Measurements from ENCODE around the gene ASTN2.
"Not testable (repeated sequence)": the region's sequence is repeated elsewhere in the genome, so short reads cannot be mapped to it uniquely, and the experiment has no call there.

The ASTN2 gene

DNA sequence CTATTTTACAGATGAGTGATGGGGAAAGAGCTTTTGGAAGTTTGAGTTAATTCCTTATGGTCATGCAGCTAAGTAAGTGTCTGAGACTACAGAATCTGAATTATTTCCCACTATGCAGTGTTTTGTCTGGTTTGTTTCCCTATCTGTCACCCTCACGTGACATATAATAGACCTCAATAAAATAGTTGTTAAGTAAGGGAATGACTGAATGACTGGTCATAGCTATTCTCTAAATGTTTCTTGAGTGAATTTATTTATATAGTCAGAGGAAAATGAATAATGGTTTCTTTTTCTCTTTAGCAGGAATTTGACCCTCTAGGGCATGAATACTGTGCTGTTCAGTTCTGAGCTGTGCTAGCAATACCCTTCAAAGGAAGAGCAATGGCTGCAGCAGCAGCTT lies 717.5 kb downstream of the ASTN2 start:
- no peak for DNase-seq (ENCODE audit: low read depth)

DNA sequence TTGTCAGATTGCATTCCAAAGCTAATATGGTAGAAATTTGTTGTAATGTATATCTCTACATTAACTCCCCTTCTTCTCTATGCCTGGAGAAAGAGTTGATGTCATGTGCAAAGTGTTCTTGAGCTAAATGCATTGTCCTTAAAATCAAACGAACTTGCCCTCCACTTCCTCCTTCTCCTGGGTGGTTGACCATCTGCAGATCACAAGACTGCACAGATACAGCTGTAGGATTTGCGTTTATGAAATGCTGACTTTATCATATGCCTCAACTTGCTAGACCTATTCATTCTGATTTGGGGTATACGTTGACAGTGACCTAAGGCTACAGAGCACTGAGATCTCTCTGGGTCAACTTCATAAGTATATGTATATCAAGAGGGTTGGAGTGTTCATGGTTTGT lies 719.4 kb downstream of the ASTN2 start:
- DNase-seq (ENCODE audit: low read depth) = no peak

DNA sequence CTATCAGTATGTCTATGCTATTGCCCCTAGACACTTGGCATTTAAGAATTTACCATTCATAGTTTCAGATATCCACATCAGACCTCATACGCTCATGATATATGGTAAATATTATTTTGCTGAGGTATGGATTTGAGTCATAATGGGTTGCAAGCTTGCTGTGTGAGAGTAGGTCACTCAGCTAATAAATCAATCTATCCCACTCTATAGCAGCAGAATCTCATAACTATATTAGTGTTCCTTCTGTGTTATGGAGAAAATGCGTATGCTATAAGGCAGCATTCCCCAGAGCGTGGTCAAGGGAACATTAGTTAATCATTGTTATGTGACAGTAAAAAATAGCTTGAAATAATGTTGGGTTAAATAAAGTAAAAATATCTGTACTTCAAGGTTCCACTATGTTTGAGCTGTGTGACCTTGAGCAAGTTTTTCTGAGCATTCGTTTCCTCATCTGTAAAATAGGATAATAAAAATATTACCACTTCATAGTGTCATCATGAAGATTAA lies 720.0 kb downstream of the ASTN2 start:
- no peak for DNase-seq (ENCODE audit: low read depth)

DNA sequence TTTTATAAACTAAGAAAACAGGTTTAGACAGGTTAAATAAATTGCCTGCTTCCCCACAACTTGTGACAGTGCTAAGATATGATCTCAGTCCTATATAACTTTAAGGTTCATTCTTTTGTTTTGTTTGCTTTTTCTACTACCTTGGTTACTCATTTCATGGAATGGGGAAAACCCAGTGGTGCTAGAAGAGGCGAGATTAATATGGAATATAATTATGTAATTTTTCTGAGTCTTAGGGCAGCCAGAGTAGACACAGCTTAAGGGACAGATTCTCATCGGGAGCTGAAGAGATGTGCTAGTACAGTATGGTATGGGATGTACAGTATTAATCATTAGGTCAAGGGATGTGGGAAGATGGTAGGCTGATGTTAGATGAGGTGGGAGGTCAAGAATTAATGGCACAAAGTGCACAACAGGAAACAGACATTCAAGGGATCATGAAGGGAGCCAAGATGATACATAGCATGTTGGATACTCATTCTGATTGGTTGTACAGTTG lies 721.6 kb downstream of the ASTN2 start:
- DNase-seq (ENCODE audit: low read depth) = no peak

DNA sequence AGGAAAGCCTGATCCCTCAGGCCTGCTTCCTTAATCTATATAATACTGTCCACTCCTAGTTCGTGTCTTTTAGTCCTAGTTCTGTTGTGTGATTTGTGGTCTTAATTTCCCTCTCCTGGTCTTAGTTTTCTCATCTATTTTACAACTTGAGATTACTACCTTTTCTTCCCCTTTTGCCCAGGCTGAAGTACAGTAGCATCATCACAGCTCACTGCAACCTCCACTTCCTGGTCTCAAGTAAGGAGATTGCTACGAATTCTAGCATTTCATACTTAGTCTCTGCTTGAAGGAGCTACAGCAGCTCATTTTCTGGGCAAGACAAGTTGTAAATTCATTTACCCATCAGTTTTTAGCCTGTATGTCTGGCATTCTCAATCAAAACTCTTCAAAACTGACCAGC lies 722.2 kb downstream of the ASTN2 start:
- no peak for DNase-seq (ENCODE audit: low read depth)

DNA sequence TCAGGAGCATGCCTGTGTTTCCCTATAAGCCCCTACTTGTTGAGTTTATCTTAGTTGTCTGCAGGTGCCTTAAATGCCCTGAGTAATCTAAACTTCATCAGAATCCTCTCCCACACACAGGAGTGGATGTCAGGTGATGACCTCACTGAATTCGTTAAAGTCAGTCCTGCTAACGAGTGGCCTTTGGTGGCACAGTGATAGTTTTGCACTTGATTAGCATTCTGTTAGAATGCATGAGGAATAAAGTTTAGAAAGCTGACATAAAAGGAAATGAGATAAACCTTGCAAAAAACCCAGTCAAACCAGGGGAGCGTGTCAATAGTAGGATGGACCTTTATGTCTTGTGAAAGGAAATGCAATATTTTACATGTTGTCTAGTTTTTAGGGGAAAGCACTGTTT lies 723.2 kb downstream of the ASTN2 start:
- DNase-seq (ENCODE audit: low read depth) = no peak

DNA sequence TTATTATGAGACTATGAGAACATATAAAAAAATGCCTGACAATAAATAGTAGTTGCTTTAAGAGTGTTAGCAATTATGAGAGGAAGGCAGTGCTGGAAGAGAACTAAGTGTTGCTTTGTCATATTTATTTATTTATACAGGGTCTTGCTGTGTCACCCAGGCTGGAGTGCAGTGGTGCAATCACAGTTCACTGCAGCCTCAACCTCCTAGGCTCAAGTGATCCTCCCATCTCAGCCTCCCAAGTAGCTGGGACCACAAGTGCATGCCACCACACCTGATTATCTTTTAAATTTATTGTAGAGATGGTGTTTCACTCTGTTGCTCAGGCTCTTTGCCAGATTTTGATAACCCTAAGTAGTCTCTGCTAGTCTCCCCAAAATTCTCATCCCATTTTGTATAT lies 724.1 kb downstream of the ASTN2 start:
- DNase-seq (ENCODE audit: low read depth) = not testable (repeated sequence)

DNA sequence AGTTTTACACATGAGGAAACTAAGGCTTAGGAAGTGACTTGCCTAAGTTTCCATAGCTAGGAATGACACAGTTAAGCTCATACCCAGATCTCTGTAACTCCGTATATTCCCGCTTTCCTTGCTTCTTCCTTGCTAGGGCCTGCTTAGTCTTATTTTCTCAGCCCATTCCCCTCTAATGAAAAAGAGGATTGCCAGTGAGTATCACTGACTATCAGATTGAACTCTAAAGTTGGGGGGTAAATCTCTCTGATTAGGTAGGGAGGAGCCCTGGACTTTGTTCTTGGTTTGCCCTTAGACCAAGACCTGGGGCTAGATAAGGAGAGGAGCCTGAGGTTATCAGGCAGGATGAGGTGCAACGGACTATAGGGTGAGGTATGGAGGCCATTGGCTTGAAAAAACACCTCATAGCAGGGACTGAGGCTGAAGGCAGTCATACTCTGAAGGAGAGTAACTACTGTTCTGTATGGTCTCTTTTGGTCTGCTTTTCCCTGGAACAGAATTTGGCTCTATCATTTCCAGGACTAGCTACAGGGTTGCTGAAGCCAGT lies 725.3 kb downstream of the ASTN2 start:
- DNase-seq (ENCODE audit: low read depth) = no peak

DNA sequence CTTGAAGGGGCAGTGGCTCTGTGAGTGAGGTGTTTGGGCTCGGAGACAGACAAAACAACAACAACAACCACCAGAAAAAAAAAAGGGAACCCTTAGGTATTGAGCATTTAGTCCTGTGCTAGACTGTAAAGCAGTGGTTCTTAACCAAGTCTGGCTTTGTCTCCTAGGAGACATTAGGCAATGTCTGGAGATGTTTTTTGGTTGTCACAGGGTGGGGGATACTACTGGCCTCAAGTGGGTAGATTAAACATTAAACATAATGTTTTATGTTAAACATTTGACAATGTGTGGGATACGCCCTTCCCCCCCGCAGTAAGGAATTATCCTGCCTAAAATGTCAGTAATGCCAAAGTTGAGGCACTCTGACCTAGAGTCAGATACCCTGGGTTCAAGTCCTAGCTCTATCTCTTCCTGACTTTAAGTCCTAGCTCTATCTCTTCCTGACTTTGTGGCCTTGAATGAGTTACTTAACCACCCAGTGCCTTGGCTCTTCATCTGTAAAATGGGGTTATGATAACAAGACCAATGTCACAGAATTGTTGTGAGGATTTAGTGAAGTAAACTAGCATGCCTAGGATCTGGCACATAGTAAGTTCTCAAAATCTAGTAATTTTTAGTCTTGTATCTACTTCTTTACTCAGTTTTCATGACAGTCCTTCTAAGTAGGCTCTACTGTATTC lies 725.9 kb downstream of the ASTN2 start:
- no peak for DNase-seq (ENCODE audit: low read depth)

DNA sequence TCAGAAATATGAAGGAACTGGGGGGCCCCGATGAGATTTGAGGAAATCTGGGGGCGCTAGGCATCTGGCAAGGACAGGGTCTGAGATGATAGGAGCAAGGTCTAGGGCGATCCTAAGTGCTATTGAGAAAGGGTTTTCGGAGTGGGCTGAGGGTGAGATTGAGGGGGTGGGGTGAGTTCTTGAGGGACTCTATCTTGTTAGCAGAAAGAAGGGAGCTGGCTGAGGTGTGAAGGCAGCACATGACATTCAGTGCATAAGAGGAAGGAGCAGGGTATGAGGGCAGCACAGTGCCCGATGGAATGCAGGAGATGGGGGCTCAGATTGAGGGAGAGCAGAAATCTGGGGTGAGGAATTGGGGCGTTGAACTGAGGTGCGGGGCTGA lies 727.1 kb downstream of the ASTN2 start:
- DNase-seq (ENCODE audit: low read depth) = no peak

DNA sequence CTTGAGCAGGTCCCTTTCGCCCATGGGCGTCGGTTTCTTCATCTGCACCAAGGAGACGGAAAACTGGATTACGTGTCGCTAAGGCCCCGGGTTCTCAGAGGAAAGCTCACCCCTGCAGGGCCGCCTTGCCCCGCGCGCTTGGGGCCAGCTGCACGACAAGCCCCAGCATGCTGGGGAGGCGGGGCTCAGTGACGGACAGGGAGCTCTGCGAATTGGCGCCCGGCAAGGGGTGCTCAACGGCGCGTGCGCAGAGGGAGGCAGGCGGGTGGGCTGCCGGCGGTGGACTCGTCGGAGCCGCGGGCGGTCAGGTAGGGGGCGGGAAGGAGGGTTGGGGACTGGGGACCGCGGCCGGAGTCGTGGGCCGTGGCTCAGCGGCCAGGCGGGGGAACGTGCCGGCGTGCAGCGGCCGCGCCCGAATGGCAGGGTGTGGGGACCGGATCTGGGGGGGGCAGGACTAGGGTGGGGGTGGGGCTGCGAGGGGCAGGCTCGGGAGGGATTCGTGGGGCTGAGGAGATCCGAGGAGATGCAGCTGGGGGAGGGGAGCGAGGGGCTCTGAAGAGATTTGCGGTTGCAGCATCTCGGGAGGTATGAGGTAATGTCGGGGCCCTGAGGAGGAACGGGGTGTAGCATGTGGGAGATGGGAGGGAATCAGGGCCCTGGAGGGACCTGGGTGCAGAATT lies 727.6 kb downstream of the ASTN2 start, which contains the start of gene TRIM32:
TRIM32 (plus strand) TSS at position 232 of the 680 bp plus-strand sequence. CDS start 10,438 bp downstream, outside the sequence.
- DNase-seq (ENCODE audit: low read depth) = peak; percentile 83

DNA sequence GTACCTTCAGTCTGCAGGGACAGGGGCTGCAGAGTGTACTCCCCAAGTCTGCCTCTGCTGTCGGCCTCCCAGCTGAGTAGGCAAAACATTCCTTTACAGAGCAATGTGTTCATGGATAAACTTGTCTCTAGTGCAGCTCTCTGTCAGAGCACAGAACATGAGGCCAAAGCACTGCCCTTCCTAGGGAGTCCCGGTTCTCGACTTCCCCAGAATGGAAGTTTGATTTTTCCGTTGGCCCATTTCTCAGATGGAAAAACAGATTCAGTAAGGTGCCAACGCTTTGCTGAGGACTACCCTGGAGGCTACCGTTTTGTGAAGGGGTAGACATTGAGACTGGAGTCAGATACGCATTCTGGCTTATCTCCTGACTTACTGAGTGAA lies 728.2 kb downstream of the ASTN2 start:
- DNase-seq (ENCODE audit: low read depth) = no peak

DNA sequence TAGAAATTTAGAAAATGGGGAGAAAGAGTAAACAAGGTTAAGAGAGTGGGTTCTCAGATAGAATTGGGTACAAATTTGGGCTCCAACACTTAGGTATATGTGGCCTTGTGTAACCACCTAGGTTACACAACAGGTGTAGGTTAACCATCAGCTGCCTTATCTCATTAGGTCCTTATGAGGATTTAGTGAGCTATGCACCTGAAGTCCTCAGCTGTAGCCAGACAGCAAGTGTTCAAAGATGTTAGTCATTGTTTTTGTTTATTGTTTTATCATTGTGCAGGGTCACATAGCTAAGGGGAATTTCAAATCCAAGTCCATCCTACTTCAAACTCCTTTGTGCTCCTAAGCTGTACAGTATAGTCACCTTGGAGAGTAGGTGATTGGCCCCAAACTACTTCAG lies 728.7 kb downstream of the ASTN2 start:
- DNase-seq (ENCODE audit: low read depth) = no peak

DNA sequence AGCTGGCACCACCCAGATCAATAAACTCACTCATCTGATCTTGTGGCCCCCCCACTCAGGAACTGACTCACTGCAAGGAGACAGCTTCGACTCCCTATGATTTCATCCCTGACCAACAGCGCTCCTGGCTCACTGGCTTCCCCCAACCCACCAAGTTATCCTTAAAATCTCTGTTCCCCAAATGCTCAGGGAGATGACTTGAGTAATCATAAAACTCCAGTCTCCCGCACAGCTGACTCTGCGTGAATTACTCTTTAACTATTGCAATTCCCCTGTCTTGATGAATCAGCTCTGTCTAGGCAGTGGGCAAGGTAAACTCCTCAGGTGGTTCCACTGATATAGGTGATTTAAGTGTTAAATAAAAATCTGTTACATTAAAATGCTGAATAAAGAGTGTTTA lies 729.7 kb downstream of the ASTN2 start:
- no peak for DNase-seq (ENCODE audit: low read depth)

DNA sequence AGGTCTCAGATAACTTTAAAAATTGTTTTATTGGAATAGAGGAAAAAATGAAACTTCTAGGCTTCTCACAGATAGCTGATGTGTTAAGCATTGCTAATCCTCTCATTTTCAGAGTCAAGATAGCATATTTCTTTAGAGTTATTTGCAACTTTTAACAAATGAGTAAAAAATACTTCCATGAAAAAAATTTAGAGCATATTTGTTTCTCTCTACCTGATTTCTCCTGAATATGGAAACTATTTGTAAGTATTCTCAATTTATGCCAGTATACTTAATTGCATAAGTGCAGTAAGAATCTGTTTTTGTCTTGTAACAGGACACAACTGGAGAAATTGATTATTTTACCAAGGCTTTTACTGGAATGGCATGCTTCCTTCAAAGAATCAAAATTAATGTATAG lies 731.3 kb downstream of the ASTN2 start:
- no peak for DNase-seq (ENCODE audit: low read depth)

DNA sequence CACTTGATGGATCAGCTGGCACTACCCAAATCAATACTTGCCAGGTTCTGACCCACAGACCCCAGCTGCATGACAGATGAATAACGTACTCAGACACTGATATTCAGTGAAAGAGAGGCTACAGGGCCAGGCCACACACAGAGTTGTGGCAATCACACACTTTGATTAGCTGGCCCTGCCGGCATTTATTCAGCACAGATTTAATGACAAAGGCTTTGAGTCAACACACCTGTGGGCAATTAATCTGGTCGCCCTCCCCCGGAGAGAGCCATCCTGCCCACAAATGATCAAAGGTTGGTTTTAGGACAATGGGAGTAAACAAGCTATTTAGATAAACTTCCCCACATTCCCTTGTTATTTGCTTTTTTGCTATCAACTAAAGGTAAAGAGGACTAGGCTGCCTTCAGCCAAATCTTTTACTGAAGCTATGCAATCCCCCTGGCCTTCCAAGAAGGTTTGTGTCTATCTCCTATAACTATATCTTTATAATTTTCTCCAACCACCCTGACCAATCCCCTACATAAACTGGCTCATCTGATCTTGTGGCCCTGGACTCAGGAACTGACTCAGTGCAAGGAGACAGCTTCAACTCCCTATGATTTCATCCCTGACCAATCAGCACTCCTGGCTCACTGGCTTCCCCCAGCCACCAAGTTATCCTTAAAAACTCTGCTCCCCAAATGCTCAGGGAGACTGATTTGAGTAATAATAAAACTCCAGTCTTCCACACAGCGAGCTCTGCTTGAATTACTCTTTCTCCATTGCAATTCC lies 740.5 kb downstream of the ASTN2 start:
- DNase-seq (ENCODE audit: low read depth) = no peak

DNA sequence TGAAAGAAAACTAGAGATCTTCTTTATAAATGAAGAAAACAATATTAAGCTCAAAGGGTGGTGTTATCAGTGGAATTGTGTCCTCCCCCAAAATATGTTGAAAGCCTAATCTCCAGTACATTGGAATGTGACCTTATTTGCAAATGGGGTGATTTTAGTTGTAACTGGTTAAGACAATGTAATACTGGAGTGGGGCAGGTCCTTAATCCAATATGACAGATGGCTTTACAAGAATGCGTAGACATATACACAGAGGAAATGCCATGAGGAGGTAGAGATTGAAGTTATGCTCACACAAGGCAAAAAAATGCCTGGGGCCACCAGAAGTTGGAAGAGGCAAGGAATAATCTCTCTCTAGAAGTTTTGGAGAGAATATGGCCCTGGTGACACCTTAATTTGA lies 741.5 kb downstream of the ASTN2 start:
- DNase-seq (ENCODE audit: low read depth) = no peak

DNA sequence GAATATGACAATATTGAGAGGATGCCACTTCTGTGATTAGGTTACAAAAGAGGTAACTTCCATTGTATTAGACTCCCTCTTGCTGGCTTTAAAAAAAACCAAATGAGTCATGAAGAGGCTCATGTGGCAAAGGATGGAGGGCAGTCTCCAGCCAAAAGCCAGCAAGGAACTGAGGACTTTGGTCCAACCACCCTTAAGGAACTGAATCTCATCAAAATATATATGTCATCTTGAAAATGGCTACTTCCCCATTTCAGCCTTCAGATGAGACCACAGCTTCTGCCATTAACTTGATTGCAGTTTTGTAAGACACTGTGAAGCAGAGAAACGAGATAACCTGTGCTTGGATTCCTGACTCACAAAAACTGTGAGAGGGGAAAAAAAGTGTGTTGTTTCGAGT lies 743.3 kb downstream of the ASTN2 start:
- DNase-seq (ENCODE audit: low read depth) = no peak

DNA sequence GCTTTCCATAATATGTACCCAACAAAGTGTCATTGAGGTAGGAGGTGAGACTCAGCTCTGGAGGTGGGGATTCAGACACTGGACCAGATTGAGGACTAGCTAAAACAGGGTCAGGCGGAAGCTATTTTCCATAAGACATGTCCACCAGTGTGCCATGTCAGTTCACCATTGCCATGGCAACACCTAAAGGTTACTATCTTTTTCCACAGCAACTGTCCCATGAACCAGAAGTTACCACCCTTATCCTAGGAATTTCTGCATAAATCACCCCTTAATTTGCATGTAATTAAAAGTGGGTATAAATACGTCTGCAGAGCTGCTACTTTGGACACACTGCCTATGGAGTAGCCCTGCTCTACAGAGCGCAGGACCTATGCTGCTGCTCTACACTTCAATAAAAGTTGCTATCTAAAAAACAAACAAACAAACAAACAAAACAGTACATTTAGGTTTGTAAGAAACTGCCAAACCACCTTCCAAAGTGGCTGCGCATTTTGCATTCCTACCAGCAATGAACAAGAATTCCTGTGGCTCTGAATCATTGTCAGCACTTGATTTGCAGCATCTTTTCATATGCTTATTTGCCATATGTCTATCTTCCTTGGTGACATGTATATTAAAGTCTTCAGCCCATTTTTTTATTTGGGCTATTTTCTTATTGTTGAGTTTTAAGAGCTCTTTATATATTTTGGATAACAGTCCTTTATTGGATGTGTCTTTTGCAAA lies 745.7 kb downstream of the ASTN2 start:
- no peak for DNase-seq (ENCODE audit: low read depth)

DNA sequence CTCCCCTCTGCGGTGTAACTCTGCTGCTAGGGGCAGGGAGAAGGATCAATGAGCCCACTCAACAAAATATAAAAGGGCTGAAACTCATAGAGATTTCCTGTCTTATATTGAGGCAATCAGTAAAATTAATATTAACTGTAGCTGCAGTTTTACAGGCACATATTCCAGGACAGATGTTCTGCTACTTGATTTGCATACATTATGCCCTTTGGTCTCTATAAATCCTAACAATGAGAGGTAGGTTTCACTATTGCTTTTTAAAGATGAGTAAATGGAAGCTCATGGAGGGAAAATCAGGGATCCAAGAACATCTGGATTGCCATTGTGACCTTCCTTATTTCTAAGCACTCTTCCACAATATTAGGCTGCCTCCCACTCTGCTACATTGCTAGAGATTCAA lies 751.3 kb downstream of the ASTN2 start:
- no peak for DNase-seq (ENCODE audit: low read depth)

DNA sequence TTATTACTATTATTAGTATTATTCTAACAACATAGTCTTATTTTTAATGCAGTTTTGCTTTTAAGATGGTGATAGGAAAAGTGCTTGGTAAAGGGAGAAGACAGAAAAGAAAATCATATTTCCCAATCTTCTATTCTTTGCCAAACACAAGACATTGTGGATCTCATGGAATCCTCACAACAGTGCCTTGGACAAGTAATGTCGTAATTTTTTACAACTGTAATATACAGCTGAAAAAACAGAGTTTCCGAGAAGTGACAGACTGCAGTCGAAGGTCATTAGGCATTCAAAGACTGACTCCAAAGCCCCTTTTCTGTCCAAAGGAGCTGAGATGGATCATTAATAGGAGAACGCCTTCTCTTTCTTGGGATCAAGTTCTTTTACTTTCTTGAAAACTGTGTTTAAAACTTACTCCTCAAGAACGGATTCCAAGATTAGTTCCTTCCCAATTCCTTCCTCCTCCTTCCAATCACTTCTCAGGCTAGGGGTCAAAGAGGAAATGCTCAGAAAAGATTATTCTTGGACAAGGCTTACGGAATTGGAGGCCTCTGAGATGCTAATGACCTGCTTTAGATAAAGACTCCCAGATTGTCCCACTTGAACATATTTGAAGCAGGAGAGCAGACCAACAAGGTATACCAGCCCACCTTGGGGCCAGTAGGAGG lies 752.1 kb downstream of the ASTN2 start:
- no peak for DNase-seq (ENCODE audit: low read depth)

Data from activated T-helper 1 cell treated with Interleukin-2 at 50 U/mL for 16 hours (primary cell).